Tibial artery (tissue), 4 donors: ENCODE measurements around the gene MAP6.

Experiments used
- DNase-seq, 2 donors: peaks; one replicate each; pipeline ENCODE4 v3.0.0-alpha.2; 2019
- H3K27ac ChIP-seq, 2 donors: fragments of 200-600 bp; sonication (generic) in 1 of 2; 1 replicate in 1 of 2; 2 replicates in 1 of 2; pipeline ENCODE4 v1.5.1; 2018 to 2019; ENCODE audit warnings: mild to moderate bottlenecking in 1 of 2
- H3K27me3 ChIP-seq, 2 donors: fragments of 200-600 bp; sonication (generic) in 1 of 2; one replicate each; pipeline versions ENCODE4 v1.5.1 to v1.6.0; 2016 to 2019
- H3K36me3 ChIP-seq, 3 donors: fragments of 200-600 bp; sonication (generic) in 2 of 3; one replicate each; pipeline ENCODE4 v1.5.1; 2016 to 2019; ENCODE audit warnings: mild to moderate bottlenecking in 2 of 3
- H3K4me1 ChIP-seq, 4 donors: fragments of 200-600 bp; sonication (generic) in 2 of 4; 1 replicate in 3 of 4; 2 replicates in 1 of 4; pipeline ENCODE4 v1.5.1; 2016 to 2019
- H3K4me3 ChIP-seq, 2 donors: fragments of 200-600 bp; sonication (generic) in 1 of 2; 1 replicate in 1 of 2; 2 replicates in 1 of 2; pipeline ENCODE4 v1.5.1; 2018 to 2019; ENCODE audit warnings: mild to moderate bottlenecking in 2 of 2
- H3K9me3 ChIP-seq, 3 donors: fragments of 200-600 bp; sonication (generic) in 1 of 3; one replicate each; pipeline ENCODE4 v1.5.1; 2016 to 2019
- CTCF ChIP-seq, 2 experiments: fragments of 200-600 bp in 1 of 2; fragments of 450-650 bp in 1 of 2; IDR thresholded peaks; one replicate each; pipeline ENCODE4 v1.5.1; 2017 to 2019; ENCODE audit warnings: antibody characterized with exemption in 2 of 2, mild to moderate bottlenecking in 1 of 2, moderate library complexity in 1 of 2
- intact Hi-C: fragments of 100-400 bp; cut with DNase I; formaldehyde crosslinking; loops from one replicate; pipeline ENCODE4 v1.15.0; 2023; ENCODE audit warnings: low total_unique reads

MAP6 gene

DNA sequence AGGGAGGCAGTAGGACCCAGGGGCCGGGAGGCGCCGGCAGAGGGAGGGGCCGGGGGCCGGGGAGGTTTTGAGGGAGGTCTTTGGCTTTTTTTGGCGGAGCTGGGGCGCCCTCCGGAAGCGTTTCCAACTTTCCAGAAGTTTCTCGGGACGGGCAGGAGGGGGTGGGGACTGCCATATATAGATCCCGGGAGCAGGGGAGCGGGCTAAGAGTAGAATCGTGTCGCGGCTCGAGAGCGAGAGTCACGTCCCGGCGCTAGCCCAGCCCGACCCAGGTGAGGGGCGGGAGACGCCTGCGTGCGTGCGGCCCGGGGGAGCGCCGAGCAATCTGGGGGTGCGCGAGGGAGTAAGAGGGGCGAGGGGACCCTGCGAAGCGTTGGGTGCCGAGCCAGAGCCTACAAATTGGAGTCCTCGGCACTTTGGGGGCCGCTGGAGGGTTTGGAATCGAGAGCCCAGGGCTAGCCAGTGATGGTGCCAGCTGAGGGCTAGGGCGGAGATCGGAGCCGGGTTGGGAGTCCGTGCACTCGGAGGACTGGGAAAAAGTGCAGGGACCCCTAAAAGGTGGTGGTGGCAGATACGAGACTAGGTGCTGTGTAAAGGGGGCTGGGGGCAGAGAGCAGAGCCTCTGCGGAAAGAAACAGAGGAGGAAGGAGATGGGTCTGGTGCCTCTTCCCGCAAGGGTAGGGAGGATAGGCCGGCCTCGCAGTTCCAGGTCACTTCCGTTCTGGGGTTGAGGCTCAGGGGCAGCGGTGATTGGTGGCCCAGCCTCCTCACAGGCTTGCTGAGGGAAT is 106.6 kb downstream of the MAP6 start, which contains the start of gene SERPINH1:
Gene SERPINH1 (plus strand): TSS at position 206 of the 788 bp plus-strand sequence. CDS start 4,097 bp downstream, outside the sequence.
- Histone ChIP-seq H3K9me3 (no peaks in the 10 kb centered on the region), H3K4me1 (peaks cover 0 to 87% (median 81%) of the 10 kb centered on the region in 4 donors), H3K27ac (peak within 1 kb of the TSS; percentile 99 to 100), H3K4me3 (peak within 1 kb of the TSS; percentile 95 to 98), H3K27me3 (no peaks in the 10 kb centered on the region), H3K36me3 (peaks cover 9 to 14% (median 12%) of the 10 kb centered on the region in 3 donors)
- peak; percentile 89 to 96 for DNase-seq
- intact Hi-C loops = no loop called here
- no peak for TF ChIP-seq CTCF (IDR thresholded peaks at IDR 0.05)

DNA sequence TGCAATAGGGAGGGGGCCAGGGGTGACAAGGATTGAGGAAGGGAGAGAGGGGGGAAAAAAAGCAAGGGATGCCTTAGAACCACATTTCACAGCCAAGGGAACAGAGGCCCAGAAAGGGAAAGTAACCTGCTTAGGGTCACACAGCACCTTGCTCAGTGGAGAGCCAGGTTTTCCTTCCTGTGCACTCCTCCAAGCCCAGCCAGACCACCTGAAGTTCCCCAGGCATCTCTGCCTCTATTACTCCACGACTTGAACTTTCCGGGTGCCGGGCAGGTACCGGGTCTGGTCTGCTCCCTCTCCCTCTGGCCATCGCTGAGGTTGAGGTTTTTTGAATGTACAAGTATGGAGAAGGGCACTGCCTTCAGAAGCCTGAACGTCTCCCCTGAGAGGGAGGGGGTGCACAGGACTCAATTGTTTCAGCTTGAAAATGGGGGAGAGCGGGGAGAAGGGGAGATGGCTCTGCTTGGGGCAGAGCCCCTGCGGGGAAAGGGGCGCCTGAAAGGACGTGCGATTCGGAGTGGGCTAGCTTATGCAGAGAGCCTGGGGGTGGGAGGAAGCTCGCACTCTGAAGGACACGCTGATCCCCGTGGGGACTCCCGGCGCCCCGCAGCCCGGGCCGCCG is 107.3 kb downstream of the MAP6 start:
- peak overlapping the region; percentile 99 to 100 for H3K27ac ChIP-seq
- H3K36me3 ChIP-seq = peaks cover 1 to 7% (median 5%) of the 10 kb centered on the region in 3 donors
- no peaks in the 10 kb centered on the region for H3K9me3 ChIP-seq
- no peaks in the 10 kb centered on the region for H3K27me3 ChIP-seq
- intact Hi-C loops = no loop called here
- no peak for DNase-seq
- no peak for TF ChIP-seq CTCF (IDR thresholded peaks at IDR 0.05)
- H3K4me3 ChIP-seq = peak overlapping the region; percentile 95 to 98
- peaks cover 0 to 86% (median 78%) of the 10 kb centered on the region in 4 donors for H3K4me1 ChIP-seq

DNA sequence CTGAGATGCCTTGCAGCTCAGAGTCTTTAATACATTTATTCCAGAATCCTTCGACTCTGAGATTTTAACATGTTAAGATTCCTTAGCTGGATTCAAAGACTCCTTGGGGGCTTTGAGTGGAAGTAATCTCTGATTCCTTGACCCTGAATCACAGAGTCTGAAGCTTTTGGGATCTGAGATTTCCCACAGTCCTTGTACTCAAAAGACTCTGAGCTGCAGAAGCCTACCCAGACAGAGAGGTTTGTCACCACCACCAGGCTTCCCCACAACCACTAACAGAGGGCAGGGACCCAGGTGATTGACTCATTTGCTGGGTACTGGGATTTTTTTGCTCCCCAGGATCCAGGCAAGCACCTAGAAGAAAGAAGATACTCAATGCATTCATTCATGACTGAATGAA is 108.2 kb downstream of the MAP6 start:
- Histone ChIP-seq H3K27ac (peak overlapping the region; percentile 99 to 100), H3K4me1 (peaks cover 0 to 77% (median 70%) of the 10 kb centered on the region in 4 donors)
- intact Hi-C loops = no loop called here

DNA sequence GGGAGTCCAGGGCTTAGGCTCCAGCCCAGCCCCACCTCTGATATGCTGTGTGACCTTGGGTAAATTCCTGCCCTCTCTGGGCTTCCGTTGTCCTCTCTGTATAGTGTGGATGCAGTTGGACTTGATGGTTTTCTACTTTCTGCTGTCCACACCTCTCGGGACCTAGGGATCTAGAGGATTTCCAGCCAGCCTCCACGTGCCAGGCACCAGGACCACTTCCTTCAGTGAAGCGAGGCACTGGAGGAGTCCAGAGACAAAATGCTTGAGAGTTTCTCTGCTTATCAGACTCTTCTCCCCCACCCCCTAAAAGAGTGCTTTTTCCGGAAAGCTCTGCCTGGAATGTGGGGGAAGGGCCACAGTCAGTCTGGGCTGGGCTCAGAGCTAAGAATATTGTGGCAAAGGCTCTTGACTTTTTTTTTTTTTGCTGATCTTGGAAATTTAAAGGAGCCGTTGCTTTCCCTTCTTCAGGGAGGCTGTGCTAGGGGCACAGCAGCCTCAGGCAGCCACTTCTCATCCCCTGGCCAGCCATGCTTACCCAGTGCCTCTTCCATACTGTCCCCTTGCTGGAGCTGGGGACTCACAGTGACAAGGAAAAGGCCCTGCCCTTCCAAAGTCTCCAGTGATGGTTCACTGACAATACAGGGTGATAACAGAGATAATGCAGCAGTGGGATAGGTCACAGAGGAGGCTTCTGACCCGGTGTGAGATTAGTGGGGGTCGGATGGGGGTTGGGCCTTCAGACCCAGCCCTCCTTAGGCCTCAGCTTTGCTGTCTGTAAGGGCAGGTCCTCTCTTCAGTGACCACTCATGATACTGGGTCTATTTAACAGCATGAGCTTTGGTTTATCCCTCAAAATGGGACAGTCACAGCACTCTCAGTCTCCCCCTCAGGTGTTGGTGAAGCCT is 109.6 kb downstream of the MAP6 start:
- H3K27ac ChIP-seq = peak overlapping the region; percentile 99 to 100
- no peak for TF ChIP-seq CTCF (IDR thresholded peaks at IDR 0.05)
- H3K27me3 ChIP-seq = no peaks in the 10 kb centered on the region
- peak; percentile 56 to 83 for DNase-seq
- H3K9me3 ChIP-seq = no peaks in the 10 kb centered on the region
- peak overlapping the region; percentile 9 to 35 for H3K4me3 ChIP-seq
- intact Hi-C loops = no loop called here
- peaks cover 0 to 75% (median 67%) of the 10 kb centered on the region in 4 donors for H3K4me1 ChIP-seq
- no peaks in the 10 kb centered on the region for H3K36me3 ChIP-seq

More for the DNA sequence above, 108.2 kb downstream of the MAP6 start:
- no peak for TF ChIP-seq CTCF (IDR thresholded peaks at IDR 0.05)
- Histone ChIP-seq H3K4me3 (no peak overlapping the region), H3K27me3 (no peaks in the 10 kb centered on the region), H3K9me3 (no peaks in the 10 kb centered on the region), H3K36me3 (no peaks in the 10 kb centered on the region)
- no peak for DNase-seq
